HCT116 (cell line): ENCODE results near the gene KDM2B. TPM values are rescaled to one million over a fixed set of nuclear protein-coding genes. Genes with fewer than 3 reads are reported as not detected.

Source experiments
- ATAC-seq: fragments of 200-7000 bp; cut with Tn5 transposase; 2 replicates; pipeline ENCODE4 v1.9.1; 2020; ENCODE audit warnings: mild to moderate bottlenecking, moderate library complexity
- BruUV-seq: library from RNA; stranded (reverse); fragments of 400-500 nt; replicated peaks from 2 replicates; lab custom pipeline; 2021; lab: Mats Ljungman, UMichigan
- CTCF ChIA-PET: fragments of 300-600 bp; sonication (Branson Sonifier 250); formaldehyde crosslinking; loops from one replicate; lab custom pipeline; 2021; ENCODE audit warnings: antibody characterized with exemption; lab: Charles Lee
- POLR2A ChIA-PET: fragments of 300-600, 350-600 bp; sonication (Branson Sonifier 250); formaldehyde crosslinking; loops from one replicate; lab custom pipeline; 2021; ENCODE audit warnings: antibody characterized with exemption; lab: Charles Lee
- RAD21 ChIA-PET, 2 experiments: fragments of 300-600 bp; sonication (Branson Sonifier 250); formaldehyde crosslinking; loops; one replicate each; lab custom pipeline; 2023; ENCODE audit warnings: low total read pairs in 2 of 2; ENCODE audit not compliant: uncharacterized antibody in 2 of 2, unreplicated experiment in 2 of 2, low non-redundant PET in 1 of 2; lab: Charles Lee
- DNase-seq: peaks from one replicate; pipeline ENCODE4 v3.0.0-alpha.2; 2010; ENCODE audit warnings: low read depth, low spot score
- H2AFZ ChIP-seq: fragments of 200-600 bp; shearing (Covaris generic), sonication (generic); 2 replicates; pipeline ENCODE4 v1.6.1; 2017; ENCODE audit warnings: low read depth, mixed run types, mixed read lengths, antibody characterized with exemption, low read length; ENCODE audit not compliant: poor library complexity, severe bottlenecking
- H3K27ac ChIP-seq: 2 replicates; pipeline ENCODE4 v1.5.1; 2012; ENCODE audit warnings: low read depth, low read length
- H3K27me3 ChIP-seq: fragments of 200-600 bp; sonication (generic); 2 replicates; pipeline ENCODE4 v1.6.1; 2016; ENCODE audit warnings: mixed run types, low read length, mixed read lengths; ENCODE audit not compliant: insufficient read depth
- H3K36me3 ChIP-seq, 2 experiments: fragments of 200-500 bp in 1 of 2; fragments of 200-600 bp in 1 of 2; sonication (Bioruptor generic) in 1 of 2; sonication (generic) in 1 of 2; 2 replicates each; pipeline versions ENCODE4 v1.5.1 to v1.6.1; 2014 to 2016; ENCODE audit warnings: low read length in 2 of 2, inconsistent platforms in 1 of 2, mixed read lengths in 1 of 2, mixed run types in 1 of 2; ENCODE audit not compliant: insufficient read depth in 2 of 2, control insufficient read depth in 1 of 2
- H3K4me1 ChIP-seq, 2 experiments: fragments of 200-600 bp in 1 of 2; sonication (generic) in 1 of 2; 2 replicates each; pipeline versions ENCODE4 v1.5.1 to v1.6.1; 2012 to 2017; ENCODE audit warnings: low read length in 2 of 2, inconsistent platforms in 1 of 2, mild to moderate bottlenecking in 1 of 2, mixed read lengths in 1 of 2, mixed run types in 1 of 2, moderate library complexity in 1 of 2; ENCODE audit not compliant: insufficient read depth in 2 of 2, control insufficient read depth in 1 of 2
- H3K4me2 ChIP-seq: fragments of 200-600 bp; sonication (generic); 2 replicates; pipeline ENCODE4 v1.6.1; 2017; ENCODE audit warnings: mixed run types, low read length, mixed read lengths
- H3K4me3 ChIP-seq, 2 experiments: fragments of 200-600 bp in 1 of 2; sonication (generic) in 1 of 2; replicated peaks in 1 of 2; 2 replicates each; pipeline ENCODE4 v1.5.1; 2011 to 2016; ENCODE audit warnings: low read length in 2 of 2, control low read depth in 1 of 2, low read depth in 1 of 2, mild to moderate bottlenecking in 1 of 2, mixed read lengths in 1 of 2, mixed run types in 1 of 2
- H3K79me2 ChIP-seq: fragments of 200-600 bp; sonication (generic); 2 replicates; pipeline ENCODE4 v1.6.1; 2017; ENCODE audit warnings: mild to moderate bottlenecking, mixed run types, low read length, moderate library complexity, mixed read lengths; ENCODE audit not compliant: insufficient read depth
- H3K9ac ChIP-seq: fragments of 200-600 bp; sonication (generic); 2 replicates; pipeline ENCODE4 v1.6.1; 2016; ENCODE audit warnings: low read length, mixed read lengths
- H3K9me2 ChIP-seq: fragments of 200-600 bp; sonication (generic), shearing (Covaris generic); 2 replicates; pipeline ENCODE4 v1.6.1; 2017; ENCODE audit warnings: mixed run types, mild to moderate bottlenecking, moderate library complexity; ENCODE audit not compliant: insufficient read depth
- H3K9me3 ChIP-seq, 2 experiments: fragments of 200-500 bp in 1 of 2; fragments of 200-600 bp in 1 of 2; sonication (Bioruptor generic) in 1 of 2; sonication (generic) in 1 of 2; 2 replicates each; pipeline ENCODE4 v1.6.1; 2014 to 2017; ENCODE audit warnings: low read length in 2 of 2, mixed read lengths in 2 of 2, inconsistent platforms in 1 of 2, low read depth in 1 of 2, mild to moderate bottlenecking in 1 of 2, mixed run types in 1 of 2, moderate library complexity in 1 of 2; ENCODE audit not compliant: control insufficient read depth in 1 of 2, insufficient read depth in 1 of 2
- H4K20me1 ChIP-seq: fragments of 200-600 bp; sonication (generic), shearing (Covaris generic); 2 replicates; pipeline ENCODE4 v1.6.1; 2017; ENCODE audit warnings: mixed run types, mild to moderate bottlenecking, moderate library complexity; ENCODE audit not compliant: insufficient read depth
- CEBPB ChIP-seq: IDR thresholded peaks from 2 replicates; pipeline ENCODE4 v1.6.1; 2012; ENCODE audit warnings: low read depth
- CTCF ChIP-seq, 3 experiments: fragments of 200-600 bp in 1 of 3; sonication (generic) in 1 of 3; IDR thresholded peaks in 2 of 3; conservative IDR thresholded peaks in 1 of 3; 2 replicates each; pipeline ENCODE4 v1.5.1; 2012 to 2017; ENCODE audit warnings: low read depth in 2 of 3, low read length in 2 of 3, antibody characterized with exemption in 1 of 3, borderline replicate concordance in 1 of 3, control low read depth in 1 of 3, mild to moderate bottlenecking in 1 of 3, mixed read lengths in 1 of 3, mixed run types in 1 of 3, moderate library complexity in 1 of 3; ENCODE audit not compliant: insufficient read depth in 1 of 3
- JUND ChIP-seq: IDR thresholded peaks from 2 replicates; pipeline ENCODE4 v1.6.1; 2012
- MAX ChIP-seq: IDR thresholded peaks from 2 replicates; pipeline ENCODE4 v1.6.1; 2012
- POLR2A ChIP-seq: IDR thresholded peaks from 2 replicates; pipeline ENCODE4 v1.7.0; 2011; ENCODE audit warnings: borderline replicate concordance; ENCODE audit not compliant: insufficient read depth, insufficient read length; ENCODE audit errors: extremely low read depth
- RAD21 ChIP-seq: IDR thresholded peaks from 2 replicates; pipeline ENCODE4 v1.6.1; 2012; ENCODE audit warnings: low read depth, mild to moderate bottlenecking
- SP1 ChIP-seq: IDR thresholded peaks from 2 replicates; pipeline ENCODE4 v1.6.1; 2012; ENCODE audit warnings: low read depth
- TCF7L2 ChIP-seq: IDR thresholded peaks from 2 replicates; pipeline ENCODE4 v1.7.0; 2011; ENCODE audit warnings: borderline replicate concordance, inconsistent platforms; ENCODE audit not compliant: insufficient read depth, insufficient read length; ENCODE audit errors: extremely low read depth
- intact Hi-C: fragments of 100-400 bp; cut with micrococcal nuclease; formaldehyde crosslinking; loops from 2 replicates; pipeline ENCODE4 v1.10.0; 2022
- total RNA-seq: library from RNA; stranded (reverse); gene quantifications from one replicate; pipeline ENCODE4 v1.2.1, GENCODE V29; 2021; ENCODE audit not compliant: unreplicated experiment

Gene KDM2B
- total RNA-seq, 1 experiment from 2014 or later = 36.7 TPM

DNA sequence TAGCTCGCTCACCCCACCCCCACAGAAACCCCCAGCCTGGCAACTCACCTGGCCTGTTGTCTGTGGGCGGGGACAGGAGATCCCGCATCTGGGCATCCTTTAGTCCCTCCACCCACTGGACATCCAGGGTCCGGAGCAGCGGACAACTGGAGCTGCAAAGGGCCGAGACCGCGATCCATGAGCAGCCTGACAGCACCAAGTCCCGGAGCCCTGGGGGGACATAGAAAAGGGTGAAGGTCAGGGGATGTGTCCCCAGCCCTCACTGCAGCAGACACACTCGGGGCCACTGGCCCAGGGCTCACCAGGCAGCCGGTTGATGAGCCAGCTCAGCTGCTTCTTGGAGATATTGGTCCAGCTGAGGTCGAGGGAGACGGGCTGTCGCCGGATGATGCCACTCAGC lies 140.1 kb downstream of the KDM2B start:
- intact Hi-C loops = loop anchor here (5.0 kb wide), 1 partner anchor 378 kb away; no protein-coding TSS in a partner anchor
- POLR2A ChIA-PET = no interaction called here

GRCh38 chr12:121439715-121440114 lies 141.1 kb downstream of the KDM2B start:
- H3K36me3 ChIP-seq = peaks cover 26 to 43% of the 10 kb centered on the region in 2 experiments; a peak in 3 of 4 replicates
- ATAC-seq = no peak
- no peak overlapping the region for H3K4me2 ChIP-seq
- H2AFZ ChIP-seq = no peak overlapping the region
- no TSS peak for BruUV-seq
- no peaks in the 10 kb centered on the region for H3K9me2 ChIP-seq
- no peak overlapping the region for H3K9ac ChIP-seq
- peaks cover 3 to 6% of the 10 kb centered on the region in 2 experiments; a peak in 2 of 4 replicates for H3K9me3 ChIP-seq
- H3K79me2 ChIP-seq = no peaks in the 10 kb centered on the region
- ChIA-PET RAD21 (no interaction called here), POLR2A (no interaction called here), CTCF (no interaction called here)
- H3K4me3 ChIP-seq = no peak overlapping the region
- no peak overlapping the region for H3K27ac ChIP-seq
- DNase-seq = no peak
- peaks cover 0 to 3% of the 10 kb centered on the region in 2 experiments; a peak in 1 of 4 replicates for H3K4me1 ChIP-seq
- intact Hi-C loops = loop anchor here (5.0 kb wide), 1 partner anchor 377 kb away; no protein-coding TSS in a partner anchor
- H4K20me1 ChIP-seq = no peaks in the 10 kb centered on the region
- TF ChIP-seq CTCF (IDR thresholded peaks at IDR 0.05 in 2 of 3, conservative IDR thresholded peaks at IDR 0.05 in 1 of 3; ENCODE audit: borderline replicate concordance in 1 of 3, insufficient read depth in 1 of 3, low read depth in 2 of 3, low read length in 2 of 3) (no peak), TCF7L2 (no peak), SP1 (no peak), POLR2A (no peak), MAX (no peak)
- H3K27me3 ChIP-seq = no peaks in the 10 kb centered on the region

More for the DNA sequence above, 140.1 kb downstream of the KDM2B start:
- ATAC-seq = no peak
- no peak overlapping the region for H3K9ac ChIP-seq
- ChIA-PET CTCF (no interaction called here), RAD21 (no interaction called here)
- peaks cover 0 to 3% of the 10 kb centered on the region in 2 experiments; a peak in 1 of 4 replicates for H3K4me1 ChIP-seq
- H3K4me3 ChIP-seq = no peak overlapping the region
- H3K27me3 ChIP-seq = no peaks in the 10 kb centered on the region
- peaks cover 3 to 6% of the 10 kb centered on the region in 2 experiments; a peak in 2 of 4 replicates for H3K9me3 ChIP-seq
- H3K79me2 ChIP-seq = peaks cover 4% of the 10 kb centered on the region; the same call in 1 of the 2 replicates
- H3K4me2 ChIP-seq = no peak overlapping the region
- TF ChIP-seq RAD21 (no peak), JUND (no peak), CEBPB (no peak)
- DNase-seq = no peak
- H4K20me1 ChIP-seq = no peaks in the 10 kb centered on the region
- no TSS peak for BruUV-seq
- no peak overlapping the region for H2AFZ ChIP-seq
- peaks cover 24 to 37% of the 10 kb centered on the region in 2 experiments; a peak in 3 of 4 replicates for H3K36me3 ChIP-seq
- H3K9me2 ChIP-seq = no peaks in the 10 kb centered on the region
- no peak overlapping the region for H3K27ac ChIP-seq
